Fibroblast of pulmonary artery (primary cell): ENCODE results near the gene GGT5.

ENCODE experiments used
- DNase-seq: peaks from one replicate; pipeline ENCODE4 v3.0.0-alpha.2; 2010; ENCODE audit warnings: low read depth
- H3K4me3 ChIP-seq: replicated peaks from 2 replicates; pipeline ENCODE4 v1.5.1; 2011; ENCODE audit warnings: low read depth, mild to moderate bottlenecking, control low read depth, low read length, moderate library complexity
- CTCF ChIP-seq: IDR thresholded peaks from 2 replicates; pipeline ENCODE4 v1.5.1; 2011; ENCODE audit warnings: mild to moderate bottlenecking, control low read depth, low read length, inconsistent platforms; ENCODE audit errors: missing control alignments

Gene GGT5

GRCh38 chr22:24181088-24181995 lies 63.5 kb downstream of the GGT5 start, which contains the start of gene SUSD2:
TSS of gene SUSD2 (plus strand) at chr22:24181487. CDS start at chr22:24181520, 33 bp downstream.
- TF ChIP-seq CTCF = no peak
- H3K4me3 ChIP-seq = no peak within 1 kb of the TSS
- DNase-seq = no peak

- no peak for TF ChIP-seq CTCF
- DNase-seq = no peak
- no peak overlapping the region for H3K4me3 ChIP-seq
These were observed 64.4 kb downstream of the GGT5 start for GRCh38 chr22:24180316-24181087.

GRCh38 chr22:24179478-24180210 lies 65.2 kb downstream of the GGT5 start:
- no peak overlapping the region for H3K4me3 ChIP-seq
- DNase-seq = no peak
- no peak for TF ChIP-seq CTCF

GRCh38 chr22:24178502-24179440 lies 66.1 kb downstream of the GGT5 start:
- no peak overlapping the region for H3K4me3 ChIP-seq
- DNase-seq = peak; percentile 24
- peak; percentile 45 for TF ChIP-seq CTCF

GRCh38 chr22:24178021-24178431 lies 66.9 kb downstream of the GGT5 start:
- DNase-seq = no peak
- no peak for TF ChIP-seq CTCF
- no peak overlapping the region for H3K4me3 ChIP-seq

GRCh38 chr22:24177456-24177855 lies 67.4 kb downstream of the GGT5 start:
- H3K4me3 ChIP-seq = no peak overlapping the region
- TF ChIP-seq CTCF = no peak

More at GRCh38 chr22:24177456-24177855, 67.4 kb downstream of the GGT5 start:
- DNase-seq = no peak
